ENCODE results near the gene C9orf50.

GRCh38 chr9:129567329-129567728 is 53.6 kb downstream of the C9orf50 start:
- no peak for TF ChIP-seq EP300 (conservative IDR thresholded peaks at IDR 0.05; ENCODE audit: poor library complexity, severe bottlenecking)
- no peak for TF ChIP-seq MXI1 (conservative IDR thresholded peaks at IDR 0.05; ENCODE audit: poor library complexity, severe bottlenecking)
- no peak for TF ChIP-seq CTCF (IDR thresholded peaks at IDR 0.05; ENCODE audit: poor library complexity, severe bottlenecking)
- TF ChIP-seq SMC3 (conservative IDR thresholded peaks at IDR 0.05; ENCODE audit: poor library complexity), result no peak
- no peak for TF ChIP-seq EZH2 (IDR thresholded peaks at IDR 0.05; ENCODE audit: borderline replicate concordance, insufficient read depth, low read length, poor library complexity, severe bottlenecking)
- no peak for TF ChIP-seq REST (IDR thresholded peaks at IDR 0.05; ENCODE audit: borderline replicate concordance)

All from neural cell (in vitro differentiated cells).